DND-41 (cell line): Measurements from ENCODE around the gene DCUN1D1.

Experiments used
- CTCF ChIP-seq: IDR thresholded peaks from 2 replicates; pipeline ENCODE4 v1.5.1; 2012; ENCODE audit warnings: borderline replicate concordance, low read length, moderate library complexity, mild to moderate bottlenecking; ENCODE audit not compliant: poor library complexity, severe bottlenecking; ENCODE audit errors: extremely low read depth
- EZH2 ChIP-seq: IDR thresholded peaks from 3 replicates; pipeline ENCODE4 v1.6.1; 2012; ENCODE audit warnings: borderline replicate concordance, low read depth, mild to moderate bottlenecking, moderate library complexity, low read length, inconsistent platforms; ENCODE audit not compliant: severe bottlenecking

- TF ChIP-seq CTCF (no peak), EZH2 (no peak)
Measured at GRCh38 chr3:182947888-182948287, 32.5 kb downstream of the DCUN1D1 start.
